ENCODE measurements around the gene ZBTB20. TPM values are rescaled to one million over a fixed set of nuclear protein-coding genes. Genes with fewer than 3 reads are reported as not detected.

ZBTB20 gene
- total RNA-seq, 5 donors from 2014 or later (not counting 1 experiment from before 2014, with no cell fraction given) = 43.1 to 80.7 (median 48.4) TPM

DNA sequence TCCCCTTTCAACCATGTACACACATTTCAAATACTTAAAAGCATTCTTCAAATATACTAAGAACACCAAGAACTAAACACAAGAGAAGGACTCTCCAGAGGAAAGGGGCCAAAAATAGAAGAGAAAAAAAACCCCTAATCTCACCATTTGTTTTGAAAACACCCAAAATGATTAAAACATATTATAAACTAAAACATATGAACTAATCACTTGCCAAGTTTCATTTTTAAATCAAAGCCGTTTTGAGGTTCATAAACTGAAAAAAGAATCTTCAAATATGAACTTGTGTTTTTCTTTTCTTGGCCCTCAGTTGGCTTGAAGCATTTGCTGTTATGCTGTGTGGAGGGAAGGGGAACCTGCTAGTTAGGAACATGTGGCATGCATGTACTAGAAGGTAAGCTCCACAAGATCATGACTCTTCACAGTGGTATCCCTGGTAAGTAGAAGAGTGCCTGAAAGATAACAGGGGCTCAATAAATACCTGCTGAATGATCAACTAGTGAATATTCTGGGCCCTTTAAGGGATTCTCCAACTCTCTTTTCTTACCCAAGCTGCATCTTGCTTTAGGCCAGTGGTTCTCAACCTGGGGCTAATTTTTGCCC, 628.8 kb downstream of the ZBTB20 start:
- no peaks in the 10 kb centered on the region for H3K4me1 ChIP-seq (ENCODE audit: control insufficient read depth in 1 of 2, extremely low read depth in 1 of 2, insufficient read depth in 2 of 2, low read length in 2 of 2)
- Mint-ChIP-seq H3K27me3 (no peaks in the 10 kb centered on the region), H3K27ac (no peak overlapping the region), H3K4me3 (no peak overlapping the region), H3K36me3 (peaks cover 30% of the 10 kb centered on the region), H3K9me3 (no peaks in the 10 kb centered on the region), H3K4me1 (peaks cover 0 to 10% (median 0%) of the 10 kb centered on the region in 3 donors)
- ATAC-seq (replicated peaks in 1 of 4) = no peak
- H3K36me3 ChIP-seq (ENCODE audit: control insufficient read depth in 2 of 2, extremely low read depth in 1 of 2, insufficient read depth in 1 of 2, low read length in 1 of 2) = no peaks in the 10 kb centered on the region
- no peak overlapping the region for H3K4me3 ChIP-seq (ENCODE audit: control insufficient read depth in 1 of 2, extremely low read depth in 1 of 2, low read length in 1 of 2)
- H3K27ac ChIP-seq (ENCODE audit: low read length) = no peak overlapping the region
- POLR2A ChIA-PET = no interaction called here
- CTCF ChIA-PET = no interaction called here
- DNase-seq = no peak
- H3K27me3 ChIP-seq (replicated peaks in 1 of 2; ENCODE audit: control insufficient read depth in 2 of 2, extremely low read depth in 1 of 2, insufficient read depth in 2 of 2, low read length in 1 of 2) = no peaks in the 10 kb centered on the region
- H3K9me3 ChIP-seq = no peaks in the 10 kb centered on the region
- WGBS (ENCODE audit: insufficient coverage) = no CpG with 5 or more reads among the region's 1 CpG

DNA sequence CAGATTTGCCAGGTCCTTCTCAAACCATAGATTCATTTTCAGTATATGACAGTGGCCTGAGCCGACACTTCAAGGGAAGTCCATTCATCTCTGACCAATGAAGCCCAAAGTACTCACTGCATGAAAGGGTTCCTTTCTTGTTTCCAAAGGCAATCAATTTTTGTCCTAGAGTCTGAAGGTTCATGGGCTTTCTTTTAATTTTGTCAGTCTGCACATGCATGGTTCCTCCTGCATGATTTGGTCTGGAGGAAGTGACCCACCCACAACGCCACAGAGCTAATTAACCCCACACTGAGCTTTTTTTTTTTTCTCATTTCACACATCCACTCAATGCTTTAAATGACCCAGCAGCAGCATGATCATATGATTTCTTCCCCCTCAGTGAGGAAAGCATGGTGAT, 636.9 kb downstream of the ZBTB20 start:
- Mint-ChIP-seq H3K9me3 (no peaks in the 10 kb centered on the region), H3K27me3 (no peaks in the 10 kb centered on the region), H3K27ac (no peak overlapping the region), H3K4me1 (peaks cover 11 to 19% (median 17%) of the 10 kb centered on the region in 3 donors), H3K36me3 (peaks cover 15% of the 10 kb centered on the region), H3K4me3 (no peak overlapping the region)
- ATAC-seq (replicated peaks in 1 of 4) (no peak), DNase-seq (no peak)
- no peaks in the 10 kb centered on the region for H3K36me3 ChIP-seq (ENCODE audit: control insufficient read depth in 2 of 2, extremely low read depth in 1 of 2, insufficient read depth in 1 of 2, low read length in 1 of 2)
- no peaks in the 10 kb centered on the region for H3K27me3 ChIP-seq (replicated peaks in 1 of 2; ENCODE audit: control insufficient read depth in 2 of 2, extremely low read depth in 1 of 2, insufficient read depth in 2 of 2, low read length in 1 of 2)
- no peaks in the 10 kb centered on the region for H3K4me1 ChIP-seq (ENCODE audit: control insufficient read depth in 1 of 2, extremely low read depth in 1 of 2, insufficient read depth in 2 of 2, low read length in 2 of 2)
- H3K27ac ChIP-seq (ENCODE audit: low read length) = no peak overlapping the region
- H3K4me3 ChIP-seq (ENCODE audit: control insufficient read depth in 1 of 2, extremely low read depth in 1 of 2, low read length in 1 of 2) = no peak overlapping the region
- ChIA-PET CTCF (no interaction called here), POLR2A (interaction anchor here in 1 of 2 donors (0.6 kb wide), 2 partner anchors 19 to 1078 kb away, joined by 3 to 9 read pairs; no protein-coding TSS in a partner anchor)
- 100% methylated on average over 1 of the region's 2 CpGs for WGBS (ENCODE audit: insufficient coverage)
- H3K9me3 ChIP-seq = no peaks in the 10 kb centered on the region

DNA sequence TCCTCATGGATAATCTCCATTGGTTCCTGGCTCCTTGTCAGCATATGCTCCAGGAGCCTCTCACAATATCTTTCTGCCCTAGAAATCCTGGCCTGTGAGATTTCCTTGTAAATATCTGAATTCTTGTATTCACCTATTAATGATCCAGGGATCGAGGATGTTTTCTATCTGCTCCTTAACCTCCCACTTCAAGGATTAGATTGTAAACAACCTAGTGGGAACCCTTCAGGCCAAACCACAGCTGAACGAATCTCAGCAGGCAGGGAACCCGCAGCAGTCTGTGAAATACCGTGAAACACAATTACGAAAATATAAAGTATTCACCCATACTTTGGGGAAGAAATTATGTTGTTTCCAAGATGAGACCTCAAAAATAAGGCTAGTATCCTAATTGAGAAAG, 637.3 kb downstream of the ZBTB20 start:
- Histone ChIP-seq H3K4me1 (ENCODE audit: control insufficient read depth in 1 of 2, extremely low read depth in 1 of 2, insufficient read depth in 2 of 2, low read length in 2 of 2) (no peaks in the 10 kb centered on the region), H3K27me3 (replicated peaks in 1 of 2; ENCODE audit: control insufficient read depth in 2 of 2, extremely low read depth in 1 of 2, insufficient read depth in 2 of 2, low read length in 1 of 2) (no peaks in the 10 kb centered on the region), H3K4me3 (ENCODE audit: control insufficient read depth in 1 of 2, extremely low read depth in 1 of 2, low read length in 1 of 2) (no peak overlapping the region), H3K36me3 (ENCODE audit: control insufficient read depth in 2 of 2, extremely low read depth in 1 of 2, insufficient read depth in 1 of 2, low read length in 1 of 2) (no peaks in the 10 kb centered on the region), H3K9me3 (no peaks in the 10 kb centered on the region), H3K27ac (ENCODE audit: low read length) (no peak overlapping the region)
- Mint-ChIP-seq H3K9me3 (no peaks in the 10 kb centered on the region), H3K4me3 (no peak overlapping the region), H3K27me3 (no peaks in the 10 kb centered on the region), H3K36me3 (peaks cover 12% of the 10 kb centered on the region), H3K27ac (no peak overlapping the region), H3K4me1 (peaks cover 15 to 24% (median 19%) of the 10 kb centered on the region in 3 donors)
- ATAC-seq (replicated peaks in 1 of 4) (no peak), DNase-seq (no peak)
- ChIA-PET POLR2A (no interaction called here), CTCF (no interaction called here)
- WGBS (ENCODE audit: insufficient coverage) = no CpG with 5 or more reads among the region's 5 CpGs

DNA sequence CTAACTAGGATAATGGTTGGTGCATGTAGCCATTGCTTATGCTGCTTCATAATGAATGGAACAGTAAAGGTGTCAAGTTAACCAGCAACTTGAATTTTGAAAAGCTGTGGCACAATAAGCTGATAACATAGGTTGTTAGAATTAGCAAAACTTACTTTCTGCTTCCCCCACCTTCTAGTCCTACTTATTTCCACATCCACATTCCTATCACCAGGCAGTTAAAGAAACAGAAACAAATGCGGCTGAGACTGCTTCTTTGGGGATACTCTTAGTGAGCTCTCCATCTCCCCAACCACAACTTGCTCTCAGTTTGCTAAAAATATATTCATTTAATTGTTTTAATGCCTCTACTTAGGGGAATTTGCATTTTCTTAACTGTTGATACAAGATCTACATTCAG, 638.1 kb downstream of the ZBTB20 start:
- CTCF ChIA-PET = interaction anchor here (0.5 to 1.5 kb wide), 4 partner anchors 8 to 90 kb away, joined by 3 read pairs; no protein-coding TSS in a partner anchor
- Histone ChIP-seq H3K4me1 (ENCODE audit: control insufficient read depth in 1 of 2, extremely low read depth in 1 of 2, insufficient read depth in 2 of 2, low read length in 2 of 2) (peaks cover 0 to under 1% of the 10 kb centered on the region in 2 experiments), H3K36me3 (ENCODE audit: control insufficient read depth in 2 of 2, extremely low read depth in 1 of 2, insufficient read depth in 1 of 2, low read length in 1 of 2) (no peaks in the 10 kb centered on the region), H3K4me3 (ENCODE audit: control insufficient read depth in 1 of 2, extremely low read depth in 1 of 2, low read length in 1 of 2) (no peak overlapping the region), H3K27me3 (replicated peaks in 1 of 2; ENCODE audit: control insufficient read depth in 2 of 2, extremely low read depth in 1 of 2, insufficient read depth in 2 of 2, low read length in 1 of 2) (no peaks in the 10 kb centered on the region), H3K27ac (ENCODE audit: low read length) (no peak overlapping the region), H3K9me3 (no peaks in the 10 kb centered on the region)
- Mint-ChIP-seq H3K4me1 (peaks cover 21 to 32% (median 24%) of the 10 kb centered on the region in 3 donors), H3K27me3 (no peaks in the 10 kb centered on the region), H3K4me3 (no peak overlapping the region), H3K9me3 (no peaks in the 10 kb centered on the region), H3K27ac (no peak overlapping the region), H3K36me3 (peaks cover 6% of the 10 kb centered on the region)
- ATAC-seq (replicated peaks in 1 of 4) (no peak), DNase-seq (no peak)
- POLR2A ChIA-PET = no interaction called here
- whole genome bisulfite sequencing (ENCODE audit: insufficient coverage) = no CpG with 5 or more reads among the region's 1 CpG

DNA sequence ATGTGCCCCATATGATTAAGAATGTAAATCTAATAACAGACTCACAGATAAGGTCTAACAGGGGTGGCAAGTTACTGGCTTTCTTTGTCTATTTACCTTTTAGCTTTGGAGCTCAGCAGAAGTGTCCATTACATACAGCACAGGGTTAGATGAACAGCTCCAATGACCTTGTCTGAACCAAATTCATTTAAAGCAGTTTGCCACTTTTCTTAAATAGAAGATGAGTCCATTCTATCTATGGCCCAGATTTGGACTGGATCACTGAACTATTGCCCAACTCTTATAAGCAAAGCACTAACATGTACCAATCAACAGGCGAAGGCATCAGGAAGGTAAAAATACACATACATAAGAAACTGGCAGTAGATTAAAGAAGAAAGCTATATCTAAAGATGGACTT, 638.9 kb downstream of the ZBTB20 start:
- Mint-ChIP-seq H3K36me3 (no peaks in the 10 kb centered on the region), H3K9me3 (no peaks in the 10 kb centered on the region), H3K4me3 (no peak overlapping the region), H3K27me3 (no peaks in the 10 kb centered on the region), H3K4me1 (peaks cover 25 to 37% (median 31%) of the 10 kb centered on the region in 3 donors), H3K27ac (no peak overlapping the region)
- no peak for ATAC-seq (replicated peaks in 1 of 4)
- Histone ChIP-seq H3K9me3 (no peaks in the 10 kb centered on the region), H3K27ac (ENCODE audit: low read length) (no peak overlapping the region), H3K4me1 (ENCODE audit: control insufficient read depth in 1 of 2, extremely low read depth in 1 of 2, insufficient read depth in 2 of 2, low read length in 2 of 2) (peaks cover 0 to 3% of the 10 kb centered on the region in 2 experiments), H3K36me3 (ENCODE audit: control insufficient read depth in 2 of 2, extremely low read depth in 1 of 2, insufficient read depth in 1 of 2, low read length in 1 of 2) (no peaks in the 10 kb centered on the region), H3K4me3 (ENCODE audit: control insufficient read depth in 1 of 2, extremely low read depth in 1 of 2, low read length in 1 of 2) (no peak overlapping the region), H3K27me3 (replicated peaks in 1 of 2; ENCODE audit: control insufficient read depth in 2 of 2, extremely low read depth in 1 of 2, insufficient read depth in 2 of 2, low read length in 1 of 2) (no peaks in the 10 kb centered on the region)
- DNase-seq = no peak
- ChIA-PET CTCF (interaction anchor here in 1 of 2 donors (1.5 kb wide), 1 partner anchor 8 kb away, joined by 3 read pairs; no protein-coding TSS in a partner anchor), POLR2A (interaction anchor here in 1 of 2 donors (0.6 kb wide), 1 partner anchor 809 kb away, joined by 4 read pairs; no protein-coding TSS in a partner anchor)
- no CpG with 5 or more reads among the region's 1 CpG for WGBS (ENCODE audit: insufficient coverage)

DNA sequence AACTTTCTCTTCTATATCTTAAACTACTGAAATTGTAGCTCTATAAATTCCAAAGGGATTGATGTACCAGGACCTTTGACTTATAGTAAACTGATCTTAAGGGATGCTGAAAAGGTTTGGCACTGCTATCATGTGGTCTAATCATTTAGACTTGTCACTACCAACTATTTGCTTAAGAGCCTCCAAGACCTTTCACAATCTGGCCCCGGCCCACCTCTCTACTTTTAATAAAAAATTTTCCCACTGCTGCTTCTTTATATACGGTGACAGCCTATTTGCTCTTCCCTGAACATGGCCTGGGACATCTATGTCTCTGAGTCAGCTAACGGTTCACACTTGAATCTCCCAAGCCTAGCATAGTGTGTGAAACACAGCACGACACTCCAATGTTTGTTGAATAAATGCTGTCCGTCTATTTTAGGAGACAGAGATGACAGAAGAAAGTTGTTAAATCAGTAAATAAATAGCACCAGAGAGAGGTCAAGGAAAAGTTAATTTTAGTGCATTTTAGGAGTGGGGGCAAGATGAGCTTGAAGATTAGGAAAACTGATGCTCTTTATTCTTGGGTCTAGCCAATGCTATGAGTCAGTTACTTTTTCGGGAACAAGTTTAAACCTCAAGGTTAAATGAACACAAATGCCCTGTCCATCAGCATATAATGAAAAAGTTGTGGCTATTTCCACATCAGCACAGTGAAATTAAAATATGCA, 640.3 kb downstream of the ZBTB20 start:
- Mint-ChIP-seq H3K4me3 (no peak overlapping the region), H3K9me3 (no peaks in the 10 kb centered on the region), H3K4me1 (peaks cover 37 to 44% (median 43%) of the 10 kb centered on the region in 3 donors), H3K27ac (no peak overlapping the region), H3K36me3 (no peaks in the 10 kb centered on the region), H3K27me3 (no peaks in the 10 kb centered on the region)
- DNase-seq (no peak), ATAC-seq (replicated peaks in 1 of 4) (no peak)
- WGBS (ENCODE audit: insufficient coverage) = 88% methylated on average over 3 of the region's 6 CpGs
- H3K27ac ChIP-seq (ENCODE audit: low read length) = no peak overlapping the region
- H3K27me3 ChIP-seq (replicated peaks in 1 of 2; ENCODE audit: control insufficient read depth in 2 of 2, extremely low read depth in 1 of 2, insufficient read depth in 2 of 2, low read length in 1 of 2) = no peaks in the 10 kb centered on the region
- H3K4me3 ChIP-seq (ENCODE audit: control insufficient read depth in 1 of 2, extremely low read depth in 1 of 2, low read length in 1 of 2) = no peak overlapping the region
- H3K36me3 ChIP-seq (ENCODE audit: control insufficient read depth in 2 of 2, extremely low read depth in 1 of 2, insufficient read depth in 1 of 2, low read length in 1 of 2) = no peaks in the 10 kb centered on the region
- no peaks in the 10 kb centered on the region for H3K9me3 ChIP-seq
- ChIA-PET POLR2A (no interaction called here), CTCF (interaction anchor here in 1 of 2 donors (0.6 kb wide), 1 partner anchor 11 kb away, joined by 3 read pairs; no protein-coding TSS in a partner anchor)
- peaks cover 0 to 5% of the 10 kb centered on the region in 2 experiments for H3K4me1 ChIP-seq (ENCODE audit: control insufficient read depth in 1 of 2, extremely low read depth in 1 of 2, insufficient read depth in 2 of 2, low read length in 2 of 2)

Measured in T-cell (primary cell).